Measurements from ENCODE around the gene KAT2B. TPM values are rescaled to one million over a fixed set of nuclear protein-coding genes. Genes with fewer than 3 reads are reported as not detected.

KAT2B gene
- total RNA-seq, 1 donor from 2014 or later: 15.1 TPM

- DNase-seq (ENCODE audit: extremely low read depth, low read depth, low spot score): no peak
Observed at GRCh38 chr3:20062996-20063395, 22.8 kb downstream of the KAT2B start.

DNA sequence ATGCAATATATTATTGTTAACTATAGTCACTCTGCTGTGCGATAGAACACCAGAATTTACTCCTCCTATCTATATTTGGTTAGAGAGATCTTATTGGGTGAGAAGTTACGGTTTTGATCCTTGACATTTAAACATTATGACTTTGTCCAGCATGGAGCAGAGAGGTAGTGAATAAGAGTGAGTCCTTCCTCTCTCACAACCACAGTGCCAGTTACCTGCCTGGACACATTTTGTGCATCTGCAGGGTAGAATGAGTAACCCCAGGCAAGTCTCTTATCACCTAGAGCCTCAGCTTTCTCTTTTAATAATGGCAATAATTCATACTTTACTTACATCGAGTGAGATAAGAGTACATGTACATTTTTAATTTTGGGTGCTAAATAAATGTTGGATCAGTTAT is 24.1 kb downstream of the KAT2B start:
- no peak for DNase-seq (ENCODE audit: extremely low read depth, low read depth, low spot score)

GRCh38 chr3:20064796-20065564 is 24.7 kb downstream of the KAT2B start:
- DNase-seq (ENCODE audit: extremely low read depth, low read depth, low spot score): no peak

DNA sequence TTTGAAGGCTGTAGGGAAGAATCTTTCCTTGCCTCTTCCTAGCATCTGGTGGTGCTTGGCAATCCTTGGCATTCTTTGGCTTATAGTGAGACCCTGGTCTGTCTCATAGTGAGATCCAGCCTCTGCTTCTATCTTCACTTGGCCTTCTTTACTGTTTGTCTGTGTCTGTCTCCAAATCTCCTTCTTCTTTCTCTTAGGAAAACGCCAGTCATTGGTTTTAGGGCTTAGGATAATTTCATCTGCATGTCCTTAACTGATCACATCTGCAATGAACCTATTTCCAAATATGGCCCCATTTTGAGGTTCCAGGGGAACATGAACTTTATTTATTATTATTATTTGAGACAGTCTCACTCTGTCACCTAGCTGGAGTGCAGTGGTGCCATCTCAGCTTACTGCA is 25.8 kb downstream of the KAT2B start:
- DNase-seq (ENCODE audit: extremely low read depth, low read depth, low spot score): no peak

DNA sequence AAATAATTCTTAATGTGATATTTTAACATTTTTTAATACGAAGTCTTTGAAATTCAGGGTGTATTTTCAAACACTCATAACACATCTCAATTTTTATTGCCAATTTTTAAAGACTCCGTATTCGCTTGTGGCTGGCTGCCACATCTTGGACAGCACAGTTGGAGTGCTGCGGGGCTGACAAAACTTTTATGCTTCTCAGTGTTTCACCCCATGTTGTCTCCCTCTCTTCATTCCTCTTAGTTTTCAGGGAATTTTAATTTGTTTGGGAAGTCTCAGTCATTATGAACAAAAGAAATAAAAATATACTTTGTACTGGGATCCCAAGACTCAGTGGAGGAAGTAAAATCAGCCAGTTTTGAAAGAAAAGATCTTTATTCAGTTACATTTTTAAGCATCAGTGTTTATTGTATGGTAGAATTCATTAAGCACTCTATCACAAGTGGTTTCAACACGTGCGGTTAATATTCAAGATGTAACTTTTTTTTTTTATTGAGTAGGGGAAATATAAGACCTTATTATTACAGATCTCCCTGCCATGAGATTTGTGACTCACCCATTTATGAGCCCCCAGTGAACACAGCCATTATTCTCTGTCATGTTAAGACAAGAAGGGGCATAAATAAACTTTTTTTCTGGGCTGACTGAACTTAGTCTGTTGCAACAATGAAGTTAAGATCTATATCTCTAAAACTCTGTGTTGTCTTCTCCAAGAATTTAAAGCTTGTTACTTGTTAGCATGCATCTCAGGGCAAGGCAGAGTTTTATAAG is 26.8 kb downstream of the KAT2B start:
- DNase-seq (ENCODE audit: extremely low read depth, low read depth, low spot score): no peak

DNA sequence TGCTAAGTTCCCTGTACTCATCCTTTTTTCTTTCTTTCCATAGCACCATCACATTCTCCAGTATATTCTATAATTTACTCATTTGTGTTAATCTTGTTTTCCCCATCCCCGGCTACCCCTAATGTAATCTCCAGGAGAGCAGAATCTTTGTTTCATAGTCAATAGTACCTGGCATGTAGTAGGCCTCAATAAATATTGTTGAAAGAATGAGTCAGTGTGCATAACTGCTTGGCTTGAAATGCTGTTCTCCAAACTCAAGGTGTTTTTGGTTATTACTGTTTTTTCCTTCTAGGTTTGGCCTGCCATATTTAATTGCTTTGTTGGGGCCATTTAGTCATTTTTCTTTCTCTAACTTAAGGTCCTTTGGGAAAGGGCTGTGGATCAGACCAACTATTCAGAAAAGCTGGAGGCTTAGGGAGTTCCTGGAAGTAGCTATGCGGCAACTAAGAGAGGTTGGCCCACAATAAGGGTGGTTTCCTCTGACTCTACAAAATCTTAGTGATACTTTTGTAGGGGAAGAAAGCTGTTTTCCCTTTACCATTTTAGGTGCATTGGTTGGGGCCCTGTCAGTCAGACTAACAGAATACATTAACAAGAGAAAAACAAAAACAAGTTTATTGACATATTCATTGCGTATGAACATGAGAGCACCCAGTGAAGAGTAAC is 28.4 kb downstream of the KAT2B start:
- no peak for DNase-seq (ENCODE audit: extremely low read depth, low read depth, low spot score)

GRCh38 chr3:20069178-20069532 is 28.9 kb downstream of the KAT2B start:
- no peak for DNase-seq (ENCODE audit: extremely low read depth, low read depth, low spot score)

- DNase-seq (ENCODE audit: extremely low read depth, low read depth, low spot score): no peak
Observed at GRCh38 chr3:20071175-20071574, 30.9 kb downstream of the KAT2B start.

GRCh38 chr3:20072422-20072821 is 32.2 kb downstream of the KAT2B start:
- no peak for DNase-seq (ENCODE audit: extremely low read depth, low read depth, low spot score)

DNA sequence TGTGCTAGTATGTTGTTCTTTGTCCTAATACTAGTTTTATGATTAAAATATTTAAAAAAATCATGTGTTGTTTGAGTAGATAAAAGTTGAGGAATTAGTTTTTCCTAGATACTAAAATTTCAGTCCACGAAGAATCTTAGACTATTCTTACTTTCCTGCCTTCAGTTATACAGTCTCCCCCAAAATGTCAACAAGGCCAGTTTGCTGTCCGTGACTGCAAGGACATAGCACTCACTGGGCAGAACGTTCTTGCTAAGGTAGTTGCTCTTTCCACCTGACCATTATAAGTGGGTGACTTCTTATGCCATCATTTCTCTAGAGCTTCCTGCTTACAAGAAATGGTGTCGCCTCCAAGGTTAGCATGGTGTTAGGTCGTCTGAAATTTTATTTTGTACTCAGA is 32.8 kb downstream of the KAT2B start:
- no peak for DNase-seq (ENCODE audit: extremely low read depth, low read depth, low spot score)

DNA sequence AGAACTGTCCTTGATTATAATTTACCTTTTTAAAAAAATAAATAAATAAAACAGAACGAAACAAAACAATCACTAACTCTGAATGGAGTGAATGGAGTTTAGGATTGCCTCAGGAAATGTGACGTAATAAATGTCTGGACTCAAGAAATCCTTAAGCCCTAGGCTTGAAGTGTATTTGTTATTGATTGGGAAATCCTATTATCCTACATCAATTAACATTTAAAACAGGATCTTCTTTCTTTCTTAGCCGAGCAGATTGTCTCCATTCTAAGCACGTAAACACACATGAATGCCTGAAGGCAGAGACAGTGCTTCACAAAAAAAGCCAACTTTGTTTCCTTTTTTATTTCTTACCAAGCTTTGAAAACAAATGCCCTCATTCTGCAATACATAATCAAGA is 33.4 kb downstream of the KAT2B start:
- DNase-seq (ENCODE audit: extremely low read depth, low read depth, low spot score): no peak

GRCh38 chr3:20074226-20075063 is 34.2 kb downstream of the KAT2B start:
- no peak for DNase-seq (ENCODE audit: extremely low read depth, low read depth, low spot score)

- no peak for DNase-seq (ENCODE audit: extremely low read depth, low read depth, low spot score)
Observed at GRCh38 chr3:20075197-20075596, 35.0 kb downstream of the KAT2B start.

- DNase-seq (ENCODE audit: extremely low read depth, low read depth, low spot score): no peak
Observed at GRCh38 chr3:20076296-20076997, 36.2 kb downstream of the KAT2B start.

DNA sequence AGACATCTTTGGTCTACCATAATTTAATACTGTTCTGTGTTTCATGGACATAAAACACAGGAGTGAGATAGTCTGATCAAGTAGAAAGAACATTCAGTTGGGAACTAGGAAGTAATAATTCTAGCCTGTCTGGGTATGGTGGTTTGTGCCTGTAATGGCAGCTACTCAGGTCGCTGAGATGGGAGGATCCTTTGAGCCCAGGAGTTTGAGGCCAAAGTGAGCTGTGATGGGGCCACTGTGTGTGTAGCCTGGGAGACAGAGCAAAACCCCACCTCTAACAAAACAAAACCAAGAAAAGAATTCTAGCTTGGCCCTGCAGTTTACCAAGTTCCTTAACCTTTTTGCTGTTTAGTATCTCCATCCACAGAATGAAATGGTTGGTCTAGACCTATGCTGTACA is 36.8 kb downstream of the KAT2B start:
- DNase-seq (ENCODE audit: extremely low read depth, low read depth, low spot score): no peak

DNA sequence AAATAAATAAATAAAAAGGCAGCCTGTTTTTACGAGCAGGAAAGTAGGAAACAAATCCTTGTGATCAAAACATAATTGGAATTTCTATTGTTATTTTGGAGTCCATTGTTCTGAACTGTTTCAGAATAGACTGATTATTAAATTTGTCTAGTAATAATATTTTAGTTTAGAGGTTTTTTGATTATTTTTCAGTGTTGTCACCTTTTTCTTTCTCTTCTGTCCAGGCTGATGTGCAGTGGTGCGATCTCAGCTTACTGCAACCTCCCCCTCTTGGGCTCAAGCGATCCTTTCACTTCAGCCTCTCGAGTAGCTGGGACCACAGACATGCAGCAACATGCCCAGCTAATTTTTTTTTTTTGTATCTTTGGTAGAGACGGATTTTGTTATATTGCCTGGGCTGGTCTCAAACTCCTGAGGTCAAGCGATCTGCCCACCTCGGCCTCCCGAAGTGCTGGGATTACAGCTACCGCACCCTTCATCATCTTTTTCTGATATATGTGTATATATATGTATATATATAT is 38.0 kb downstream of the KAT2B start:
- no peak for DNase-seq (ENCODE audit: extremely low read depth, low read depth, low spot score)

DNA sequence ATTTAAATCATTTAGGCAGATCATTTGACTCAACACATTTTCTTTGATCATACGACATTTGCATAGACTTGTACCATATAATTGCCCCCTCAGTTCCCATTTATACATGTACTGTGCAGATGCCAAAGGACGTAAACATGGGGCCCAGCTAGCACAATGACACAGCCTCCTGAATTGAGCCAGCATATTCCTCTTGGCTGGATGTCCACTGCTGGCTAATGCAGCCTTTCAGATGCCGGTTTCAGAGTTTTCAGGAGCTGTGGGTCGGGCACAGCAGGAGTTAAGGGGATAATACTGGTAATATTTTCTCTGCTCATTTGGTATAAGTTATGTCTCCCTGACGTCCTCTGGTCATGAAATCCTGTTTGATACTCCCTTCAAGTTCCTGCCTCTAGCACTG is 39.4 kb downstream of the KAT2B start:
- DNase-seq (ENCODE audit: extremely low read depth, low read depth, low spot score): no peak

- DNase-seq (ENCODE audit: extremely low read depth, low read depth, low spot score): peak; percentile 16
Observed at GRCh38 chr3:20080956-20081554, 40.8 kb downstream of the KAT2B start.

- no peak for DNase-seq (ENCODE audit: extremely low read depth, low read depth, low spot score)
Observed at GRCh38 chr3:20083253-20083652, 43.0 kb downstream of the KAT2B start.

DNA sequence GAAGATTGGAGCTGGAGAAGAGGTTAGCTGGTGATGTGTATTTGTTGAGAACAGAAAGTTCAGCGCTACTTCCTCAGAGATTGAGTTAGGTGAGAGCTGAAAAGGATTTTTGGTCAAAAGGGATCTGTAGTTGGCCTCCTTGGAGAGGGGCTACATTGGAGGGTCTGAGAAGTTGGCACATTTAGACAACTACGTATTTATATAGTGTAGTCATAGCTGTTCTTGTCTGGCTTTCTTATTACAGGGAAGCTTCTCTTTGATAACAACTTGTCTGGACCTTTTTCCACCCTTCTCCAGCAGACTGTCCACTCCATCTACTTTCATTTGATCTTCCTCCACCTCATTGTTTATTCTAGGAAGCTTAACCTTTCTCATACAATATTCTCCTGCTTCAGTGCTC is 43.7 kb downstream of the KAT2B start:
- DNase-seq (ENCODE audit: extremely low read depth, low read depth, low spot score): no peak
